Tibial nerve (tissue), 3 donors: ENCODE results near the gene SPDYE8.
"Not testable (repeated sequence)": the region's sequence is repeated elsewhere in the genome, so short reads cannot be mapped to it uniquely, and the experiment has no call there.

Experiments
- POLR2A ChIP-seq, 2 donors: fragments of 450-650 bp; IDR thresholded peaks; one replicate each; pipeline ENCODE4 v1.6.1; 2017; ENCODE audit warnings: antibody characterized with exemption in 2 of 2, mild to moderate bottlenecking in 2 of 2, moderate library complexity in 2 of 2
- TF ChIP-seq, protein P1 (sequence below), 5 experiments: fragments of 200-600 bp in 3 of 5; fragments of 450-650 bp in 2 of 5; sonication (generic) in 3 of 5; IDR thresholded peaks; one replicate each; pipeline ENCODE4 v1.5.1; 2016 to 2019; ENCODE audit warnings: antibody characterized with exemption in 5 of 5, mild to moderate bottlenecking in 3 of 5, moderate library complexity in 2 of 5

DNA sequence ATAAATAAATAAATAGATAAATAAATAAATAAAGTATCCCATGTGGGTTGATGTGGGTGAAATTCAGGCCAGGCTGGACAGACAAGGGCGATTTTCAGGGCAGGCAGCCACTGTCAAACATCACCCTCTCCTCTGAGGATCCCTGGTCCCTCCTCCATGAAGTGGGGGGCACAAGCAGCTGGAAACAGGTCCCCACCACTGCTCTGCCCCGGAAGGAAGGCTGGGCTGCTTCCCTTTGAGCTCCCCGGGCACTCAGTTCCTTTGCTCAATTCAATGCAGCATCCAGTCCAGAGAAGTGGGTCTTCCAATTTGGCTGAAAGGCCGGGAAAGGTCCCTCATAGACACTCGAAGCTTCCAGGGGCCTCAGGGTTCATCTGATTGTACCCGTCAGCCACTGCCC is 49.2 kb downstream of the SPDYE8 start:
- TF ChIP-seq, protein P1, sequence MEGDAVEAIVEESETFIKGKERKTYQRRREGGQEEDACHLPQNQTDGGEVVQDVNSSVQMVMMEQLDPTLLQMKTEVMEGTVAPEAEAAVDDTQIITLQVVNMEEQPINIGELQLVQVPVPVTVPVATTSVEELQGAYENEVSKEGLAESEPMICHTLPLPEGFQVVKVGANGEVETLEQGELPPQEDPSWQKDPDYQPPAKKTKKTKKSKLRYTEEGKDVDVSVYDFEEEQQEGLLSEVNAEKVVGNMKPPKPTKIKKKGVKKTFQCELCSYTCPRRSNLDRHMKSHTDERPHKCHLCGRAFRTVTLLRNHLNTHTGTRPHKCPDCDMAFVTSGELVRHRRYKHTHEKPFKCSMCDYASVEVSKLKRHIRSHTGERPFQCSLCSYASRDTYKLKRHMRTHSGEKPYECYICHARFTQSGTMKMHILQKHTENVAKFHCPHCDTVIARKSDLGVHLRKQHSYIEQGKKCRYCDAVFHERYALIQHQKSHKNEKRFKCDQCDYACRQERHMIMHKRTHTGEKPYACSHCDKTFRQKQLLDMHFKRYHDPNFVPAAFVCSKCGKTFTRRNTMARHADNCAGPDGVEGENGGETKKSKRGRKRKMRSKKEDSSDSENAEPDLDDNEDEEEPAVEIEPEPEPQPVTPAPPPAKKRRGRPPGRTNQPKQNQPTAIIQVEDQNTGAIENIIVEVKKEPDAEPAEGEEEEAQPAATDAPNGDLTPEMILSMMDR (IDR thresholded peaks at IDR 0.05) = not testable (repeated sequence)
- TF ChIP-seq POLR2A (IDR thresholded peaks at IDR 0.05) = not testable (repeated sequence)
